K562 (cell line): ENCODE measurements around the gene AP4E1. TPM values are rescaled to one million over a fixed set of nuclear protein-coding genes. Genes with fewer than 3 reads are reported as not detected.

Source experiments
- BRF2 ChIP-seq: IDR thresholded peaks from 3 replicates; pipeline ENCODE4 v1.6.1; 2011; ENCODE audit warnings: borderline replicate concordance, mild to moderate bottlenecking; ENCODE audit not compliant: insufficient read length, insufficient read depth
- CUX1 ChIP-seq: fragments of 200-800 bp; sonication (Bioruptor generic); IDR thresholded peaks from 2 replicates; pipeline ENCODE4 v1.6.1; 2016; ENCODE audit warnings: missing genetic modification characterization, missing compliant biosample characterization
- DIDO1 ChIP-seq: fragments of 450-650 bp; IDR thresholded peaks from 2 replicates; pipeline ENCODE4 v1.6.1; 2016; ENCODE audit warnings: low read depth, missing biosample characterization, missing genetic modification characterization
- GTF2F1 ChIP-seq: IDR thresholded peaks from 2 replicates; pipeline ENCODE4 v1.6.1; 2011; ENCODE audit warnings: low read depth, low read length, improper control_type of control experiment
- HNRNPL ChIP-seq: fragments of 200-400 bp; formaldehyde crosslinking; IDR thresholded peaks from 2 replicates; pipeline ENCODE4 v1.6.1; 2017; ENCODE audit warnings: low read depth, mild to moderate bottlenecking, low read length
- KLF16 ChIP-seq: IDR thresholded peaks from 2 replicates; pipeline ENCODE4 v1.6.1; 2016; ENCODE audit warnings: antibody characterized with exemption
- NCOA4 ChIP-seq: fragments of 450-650 bp; IDR thresholded peaks from 2 replicates; pipeline ENCODE4 v1.6.1; 2018; ENCODE audit warnings: mild to moderate bottlenecking; ENCODE audit not compliant: partially characterized antibody
- NFE2L1 ChIP-seq: fragments of 450-650 bp; IDR thresholded peaks from 2 replicates; pipeline ENCODE4 v1.6.1; 2016; ENCODE audit warnings: missing genetic modification characterization, low read depth, mild to moderate bottlenecking, missing compliant biosample characterization, moderate library complexity, borderline replicate concordance
- NFIC ChIP-seq: fragments of 450-650 bp; IDR thresholded peaks from 2 replicates; pipeline ENCODE4 v1.6.1; 2017; ENCODE audit warnings: mild to moderate bottlenecking, inconsistent platforms
- POLR3A ChIP-seq: IDR thresholded peaks from 2 replicates; pipeline ENCODE4 v1.6.1; 2011; ENCODE audit warnings: borderline replicate concordance, mild to moderate bottlenecking, moderate library complexity; ENCODE audit not compliant: insufficient read length, insufficient read depth; ENCODE audit errors: extremely low read depth
- RREB1 ChIP-seq: fragments of 250-450 bp; sonication (Bioruptor Pico); IDR thresholded peaks from 2 replicates; pipeline ENCODE4 v1.4.0; 2020
- STAT5B ChIP-seq: fragments of 250-450 bp; sonication (Bioruptor Pico); IDR thresholded peaks from 2 replicates; pipeline ENCODE4 v1.8.0; 2021; ENCODE audit warnings: mild to moderate bottlenecking, inconsistent platforms
- TAF7 ChIP-seq: fragments of 450-650 bp; IDR thresholded peaks from 2 replicates; pipeline ENCODE4 v1.6.1; 2016; ENCODE audit warnings: missing genetic modification characterization, missing compliant biosample characterization
- TCF7L2 ChIP-seq: fragments of 150-350 bp; IDR thresholded peaks from 2 replicates; pipeline ENCODE4 v1.6.1; 2016; ENCODE audit warnings: low read depth, mild to moderate bottlenecking, low read length, moderate library complexity
- ZKSCAN3 ChIP-seq: fragments of 250-450 bp; sonication (Bioruptor Pico); IDR thresholded peaks from 2 replicates; pipeline ENCODE4 v1.4.0; 2020
- ZNF12 ChIP-seq: sonication (generic); formaldehyde crosslinking; IDR thresholded peaks from 2 replicates; pipeline ENCODE4 v1.4.0; 2020; ENCODE audit warnings: mild to moderate bottlenecking, missing genetic modification reagents
- ZNF316 ChIP-seq: fragments of 450-650 bp; IDR thresholded peaks from 2 replicates; pipeline ENCODE4 v1.6.1; 2016
- ZNF561 ChIP-seq: fragments of 450-650 bp; formaldehyde crosslinking; conservative IDR thresholded peaks from 2 replicates; pipeline ENCODE4 v1.4.0; 2020; ENCODE audit warnings: mild to moderate bottlenecking, moderate library complexity
- ZNF77 ChIP-seq: fragments of 250-450 bp; sonication (Bioruptor Pico); IDR thresholded peaks from 2 replicates; pipeline ENCODE4 v1.5.0; 2020
- polyA plus RNA-seq, 8 experiments: library from polyadenylated mRNA; depleted of rRNA in 4 of 8; stranded (reverse) in 5 of 8; unstranded in 3 of 8; fragments of >200 nt; fragmentation: Nextera tagmentation in 2 of 8; fragmentation: Illumina TruSeq in 1 of 8; extraction: Ambion mirVana in 2 of 8; extraction: Trizol in 1 of 8; gene quantifications; 2 replicates each; pipeline versions ENCODE4 v1.2.1 to v1.2.3, GENCODE V29; 2011 to 2014; ENCODE audit warnings: inconsistent platforms in 1 of 8, missing spikeins in 1 of 8
- total RNA-seq, 7 experiments: library from RNA; depleted of rRNA in 6 of 7; stranded (reverse); fragments of >200 nt in 6 of 7; fragmentation: Illumina TruSeq in 2 of 7; extraction: Trizol in 2 of 7; gene quantifications; 2 replicates each; pipeline versions ENCODE4 v1.2.1 to v1.2.3, GENCODE V29; 2011 to 2021; ENCODE audit warnings: low replicate concordance in 1 of 7

AP4E1 gene
- total and polyA plus RNA-seq, 9 of the 15 experiments (the other 6 are each of a cell fraction or from before 2014, with no cell fraction given), result 1.3 to 11.5 (median 4.4) TPM

- TF ChIP-seq TCF7L2 (no peak), RREB1 (CRISPR knock-in tag) (no peak), NFE2L1 (no peak), POLR3A (no peak), TAF7 (tag) (no peak), DIDO1 (tag) (no peak), CUX1 (CRISPR knock-in tag) (no peak), ZNF12 (CRISPR knock-in tag) (no peak), KLF16 (peak; percentile 64), GTF2F1 (no peak), BRF2 (no peak), STAT5B (CRISPR knock-in tag) (no peak), ZKSCAN3 (CRISPR knock-in tag) (no peak), ZNF316 (peak; percentile 77), ZNF561 (CRISPR knock-in tag) (no peak), HNRNPL (no peak), NFIC (no peak; the same call in 1 of the 2 replicates), NCOA4 (no peak), ZNF77 (CRISPR knock-in tag) (no peak)
Measured at GRCh38 chr15:50876989-50877360, 31.5 kb upstream of the AP4E1 start (continued).
